Skeletal muscle tissue (tissue), 4 donors: Measurements from ENCODE around the gene CFAP68. TPM values are rescaled to one million over a fixed set of nuclear protein-coding genes. Genes with fewer than 3 reads are reported as not detected.

Experiments
- H3K27ac ChIP-seq: one replicate; pipeline ENCODE4 v1.7.0; 2013; ENCODE audit warnings: mild to moderate bottlenecking, low read depth, low read length, inconsistent platforms
- H3K27me3 ChIP-seq, 3 donors: one replicate each; pipeline ENCODE4 v1.7.0; 2013; ENCODE audit warnings: low read length in 3 of 3; ENCODE audit not compliant: control insufficient read depth in 3 of 3, insufficient read depth in 3 of 3
- H3K36me3 ChIP-seq, 3 donors: one replicate each; pipeline ENCODE4 v1.7.0; 2013; ENCODE audit warnings: low read length in 3 of 3; ENCODE audit not compliant: control insufficient read depth in 3 of 3, insufficient read depth in 3 of 3
- H3K4me1 ChIP-seq, 3 donors: one replicate each; pipeline ENCODE4 v1.7.0; 2013; ENCODE audit warnings: low read length in 3 of 3, mild to moderate bottlenecking in 3 of 3; ENCODE audit not compliant: control insufficient read depth in 3 of 3, insufficient read depth in 3 of 3
- H3K4me3 ChIP-seq, 3 donors: one replicate each; pipeline ENCODE4 v1.7.0; 2013; ENCODE audit warnings: low read length in 3 of 3
- H3K9ac ChIP-seq, 3 donors: one replicate each; pipeline ENCODE4 v1.7.0; 2013; ENCODE audit warnings: low read length in 3 of 3, mild to moderate bottlenecking in 3 of 3, moderate library complexity in 2 of 3, low read depth in 1 of 3
- H3K9me3 ChIP-seq, 3 donors: one replicate each; pipeline ENCODE4 v1.7.0; 2013; ENCODE audit warnings: low read length in 3 of 3; ENCODE audit not compliant: control insufficient read depth in 3 of 3
- total RNA-seq: library from RNA; depleted of rRNA; stranded (reverse); fragments of >200 nt; gene quantifications from one replicate; pipeline ENCODE4 v1.2.3, GENCODE V29; 2014
- donor health status: Osteomylitis.

The CFAP68 gene
- total RNA-seq, 1 donor from 2014 or later = 6.8 TPM

GRCh38 chr11:111886844-111887243, 7.5 kb downstream of the CFAP68 start:
- H3K9ac ChIP-seq = no peak overlapping the region
- no peaks in the 10 kb centered on the region for H3K36me3 ChIP-seq
- no peaks in the 10 kb centered on the region for H3K27me3 ChIP-seq
- no peaks in the 10 kb centered on the region for H3K9me3 ChIP-seq
- no peak overlapping the region for H3K4me3 ChIP-seq
- H3K4me1 ChIP-seq = no peaks in the 10 kb centered on the region
- H3K27ac ChIP-seq = no peak overlapping the region

GRCh38 chr11:111905411-111905810, 26.1 kb downstream of the CFAP68 start:
- peaks cover 17 to 23% (median 19%) of the 10 kb centered on the region in 3 donors for H3K36me3 ChIP-seq

DNA sequence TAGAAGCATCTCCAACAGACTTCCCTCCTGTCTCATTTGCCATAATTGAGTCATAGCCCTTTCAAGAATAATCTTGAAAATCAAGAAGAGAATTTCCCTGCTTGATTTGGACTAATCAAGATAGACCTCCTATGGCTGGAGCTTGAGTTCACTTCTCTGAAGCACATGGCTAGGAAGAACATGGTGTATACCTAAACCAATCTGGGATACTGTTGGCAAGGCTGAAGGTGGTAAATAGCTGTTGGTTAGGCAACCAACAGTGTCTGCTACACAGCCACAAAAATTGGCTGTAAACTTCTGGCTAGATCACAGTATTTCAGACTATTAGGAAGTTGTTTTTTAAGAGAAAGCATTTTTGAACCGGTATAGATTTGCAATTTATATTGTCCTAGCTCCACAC, 27.3 kb downstream of the CFAP68 start:
- H3K27ac ChIP-seq = peak overlapping the region; percentile 17
- no peaks in the 10 kb centered on the region for H3K27me3 ChIP-seq
- no peak overlapping the region for H3K4me3 ChIP-seq
- H3K36me3 ChIP-seq = peaks cover 26 to 28% (median 28%) of the 10 kb centered on the region in 3 donors
- no peaks in the 10 kb centered on the region for H3K9me3 ChIP-seq
- H3K9ac ChIP-seq = no peak overlapping the region
- peaks cover 5 to 23% (median 11%) of the 10 kb centered on the region in 3 donors for H3K4me1 ChIP-seq

More at GRCh38 chr11:111905411-111905810, 26.1 kb downstream of the CFAP68 start:
- Histone ChIP-seq H3K9ac (no peak overlapping the region), H3K27me3 (no peaks in the 10 kb centered on the region), H3K4me3 (no peak overlapping the region), H3K9me3 (no peaks in the 10 kb centered on the region), H3K27ac (no peak overlapping the region), H3K4me1 (peaks cover 5 to 16% (median 9%) of the 10 kb centered on the region in 3 donors)

GRCh38 chr11:111908639-111909305, 29.4 kb downstream of the CFAP68 start:
- Histone ChIP-seq H3K36me3 (peaks cover 26 to 28% (median 28%) of the 10 kb centered on the region in 3 donors), H3K9ac (peak overlapping the region; percentile 38 to 97 (median 88)), H3K27ac (peak overlapping the region; percentile 98), H3K4me1 (peaks cover 14 to 34% (median 18%) of the 10 kb centered on the region in 3 donors), H3K27me3 (no peaks in the 10 kb centered on the region), H3K4me3 (peak overlapping the region; percentile 82 to 92 (median 86)), H3K9me3 (no peaks in the 10 kb centered on the region)

DNA sequence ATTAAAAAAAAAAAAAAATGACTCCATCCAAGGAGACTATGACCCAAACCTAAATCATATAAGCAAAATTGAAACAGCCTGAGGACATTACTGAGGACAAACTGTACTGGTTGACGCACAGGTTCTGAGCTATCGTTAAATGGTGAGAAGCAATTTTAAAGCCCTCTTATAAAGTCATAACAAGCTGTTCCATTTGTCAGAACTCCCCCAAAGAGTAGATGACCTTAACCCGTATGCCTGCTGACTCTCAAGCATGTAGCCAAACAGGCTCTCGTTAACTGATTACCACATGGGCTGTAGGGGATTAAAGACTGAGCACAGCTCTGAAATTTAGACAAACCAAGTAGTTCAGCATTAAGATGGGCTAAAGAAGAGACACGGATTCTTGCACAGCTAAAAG, 30.0 kb downstream of the CFAP68 start:
- H3K4me1 ChIP-seq = peaks cover 20 to 40% (median 24%) of the 10 kb centered on the region in 3 donors
- no peaks in the 10 kb centered on the region for H3K27me3 ChIP-seq
- H3K27ac ChIP-seq = peak overlapping the region; percentile 98
- H3K36me3 ChIP-seq = peaks cover 26 to 28% (median 28%) of the 10 kb centered on the region in 3 donors
- H3K9me3 ChIP-seq = no peaks in the 10 kb centered on the region
- peak overlapping the region; percentile 88 to 97 (median 97) for H3K9ac ChIP-seq
- peak overlapping the region; percentile 82 to 92 (median 86) for H3K4me3 ChIP-seq

- peaks cover 26 to 28% (median 28%) of the 10 kb centered on the region in 3 donors for H3K36me3 ChIP-seq
- H3K27me3 ChIP-seq = no peaks in the 10 kb centered on the region
- H3K9me3 ChIP-seq = no peaks in the 10 kb centered on the region
- H3K4me3 ChIP-seq = peak overlapping the region; percentile 82 to 92 (median 86)
- H3K4me1 ChIP-seq = peaks cover 26 to 47% (median 31%) of the 10 kb centered on the region in 3 donors
- H3K27ac ChIP-seq = peak overlapping the region; percentile 98
- peak overlapping the region; percentile 88 to 97 (median 97) for H3K9ac ChIP-seq
Observed at GRCh38 chr11:111910676-111911562, 31.6 kb downstream of the CFAP68 start.

GRCh38 chr11:111911563-111912401, 32.4 kb downstream of the CFAP68 start, which contains the start of gene CRYAB:
CRYAB (minus strand) TSS chr11:111911770; CDS start chr11:111911724, 46 bp downstream.
- Histone ChIP-seq H3K36me3 (peaks cover 26 to 28% (median 28%) of the 10 kb centered on the region in 3 donors), H3K9ac (peak within 1 kb of the TSS; percentile 88 to 97 (median 97)), H3K27ac (peak within 1 kb of the TSS; percentile 98), H3K9me3 (no peaks in the 10 kb centered on the region), H3K4me1 (peaks cover 26 to 47% (median 31%) of the 10 kb centered on the region in 3 donors), H3K27me3 (no peaks in the 10 kb centered on the region), H3K4me3 (peak within 1 kb of the TSS; percentile 82 to 92 (median 86))

DNA sequence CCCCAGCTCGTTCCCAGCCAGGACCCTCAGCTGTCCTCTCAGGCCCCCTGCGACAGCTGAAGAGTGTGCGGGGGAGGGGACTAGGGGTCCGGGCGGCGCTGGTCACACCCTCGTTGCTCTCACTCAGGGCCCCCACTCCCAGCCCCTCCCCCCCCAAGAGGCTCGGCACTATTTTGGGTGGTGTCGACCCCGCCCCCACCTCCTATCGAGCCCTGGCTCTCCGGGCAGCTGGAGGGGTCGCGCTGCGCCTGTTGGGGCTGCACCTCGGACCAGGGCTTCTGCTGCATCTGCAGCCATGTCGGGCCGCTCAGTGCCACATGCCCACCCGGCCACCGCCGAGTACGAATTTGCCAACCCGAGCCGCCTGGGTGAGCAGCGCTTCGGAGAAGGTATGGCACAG, 33.2 kb downstream of the CFAP68 start, which contains the start of gene HSPB2:
HSPB2 (plus strand) TSS at position 200 of the 400 bp plus-strand sequence; CDS start at position 296, 96 bp downstream.
- Histone ChIP-seq H3K9ac (peak within 1 kb of the TSS; percentile 92 to 97 (median 97)), H3K27ac (peak within 1 kb of the TSS; percentile 98), H3K4me1 (peaks cover 26 to 54% (median 31%) of the 10 kb centered on the region in 3 donors), H3K36me3 (peaks cover 26 to 28% (median 28%) of the 10 kb centered on the region in 3 donors), H3K9me3 (no peaks in the 10 kb centered on the region), H3K4me3 (peak within 1 kb of the TSS; percentile 82 to 92 (median 86)), H3K27me3 (no peaks in the 10 kb centered on the region)
